Brain microvascular endothelial cell (primary cell): ENCODE data around the gene ALDH1L2.

Source experiments
- DNase-seq: peaks from one replicate; pipeline ENCODE4 v3.0.0-alpha.2; 2020
- H3K27ac ChIP-seq: fragments of 250-450 bp; sonication (Bioruptor Pico); 2 replicates; pipeline ENCODE4 v1.5.1; 2020; ENCODE audit warnings: mild to moderate bottlenecking, moderate library complexity
- H3K27me3 ChIP-seq: fragments of 250-450 bp; sonication (Bioruptor Pico); replicated peaks from 2 replicates; pipeline ENCODE4 v1.5.1; 2020; ENCODE audit warnings: mild to moderate bottlenecking
- H3K36me3 ChIP-seq: fragments of 250-450 bp; sonication (Bioruptor Pico); replicated peaks from 2 replicates; pipeline ENCODE4 v1.5.1; 2020; ENCODE audit warnings: mild to moderate bottlenecking
- H3K4me3 ChIP-seq: 2 replicates; pipeline ENCODE4 v1.5.1; 2011; ENCODE audit warnings: low read depth, mild to moderate bottlenecking, control low read depth, low read length, moderate library complexity
- in situ Hi-C: cut with HindIII; loops from 2 replicates; pipeline ENCODE4 v1.10.0; 2017; ENCODE audit warnings: low sequenced_read_pairs, low pct_ligation_motif_present
- TF ChIP-seq, protein P1 (sequence below): IDR thresholded peaks from 2 replicates; pipeline ENCODE4 v1.5.1; 2011; ENCODE audit warnings: low read depth, mild to moderate bottlenecking, moderate library complexity, low read length, control low read depth, inconsistent platforms; ENCODE audit errors: missing control alignments

The ALDH1L2 gene

DNA sequence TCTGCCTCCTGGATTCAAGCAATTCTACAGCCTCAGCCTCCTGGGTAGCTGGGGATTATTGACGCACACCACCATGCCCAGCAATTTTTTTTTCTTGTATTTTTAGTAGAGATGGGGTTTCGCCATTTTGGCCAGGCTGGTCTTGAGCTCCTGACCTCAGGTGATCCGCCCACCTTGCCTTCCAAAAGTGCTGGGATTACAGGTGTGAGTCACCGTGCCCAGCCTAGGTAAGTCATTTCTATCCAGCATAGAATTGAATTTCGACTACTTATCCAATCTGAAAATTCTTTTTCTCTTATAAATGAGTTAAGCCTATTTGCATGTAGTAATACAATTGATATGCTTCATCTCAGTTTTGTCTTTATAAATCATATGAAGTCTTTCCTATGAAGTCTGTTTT lies 111.0 kb downstream of the ALDH1L2 start:
- DNase-seq: no peak
- TF ChIP-seq, protein P1, sequence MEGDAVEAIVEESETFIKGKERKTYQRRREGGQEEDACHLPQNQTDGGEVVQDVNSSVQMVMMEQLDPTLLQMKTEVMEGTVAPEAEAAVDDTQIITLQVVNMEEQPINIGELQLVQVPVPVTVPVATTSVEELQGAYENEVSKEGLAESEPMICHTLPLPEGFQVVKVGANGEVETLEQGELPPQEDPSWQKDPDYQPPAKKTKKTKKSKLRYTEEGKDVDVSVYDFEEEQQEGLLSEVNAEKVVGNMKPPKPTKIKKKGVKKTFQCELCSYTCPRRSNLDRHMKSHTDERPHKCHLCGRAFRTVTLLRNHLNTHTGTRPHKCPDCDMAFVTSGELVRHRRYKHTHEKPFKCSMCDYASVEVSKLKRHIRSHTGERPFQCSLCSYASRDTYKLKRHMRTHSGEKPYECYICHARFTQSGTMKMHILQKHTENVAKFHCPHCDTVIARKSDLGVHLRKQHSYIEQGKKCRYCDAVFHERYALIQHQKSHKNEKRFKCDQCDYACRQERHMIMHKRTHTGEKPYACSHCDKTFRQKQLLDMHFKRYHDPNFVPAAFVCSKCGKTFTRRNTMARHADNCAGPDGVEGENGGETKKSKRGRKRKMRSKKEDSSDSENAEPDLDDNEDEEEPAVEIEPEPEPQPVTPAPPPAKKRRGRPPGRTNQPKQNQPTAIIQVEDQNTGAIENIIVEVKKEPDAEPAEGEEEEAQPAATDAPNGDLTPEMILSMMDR: no peak
- Histone ChIP-seq H3K27me3 (no peaks in the 10 kb centered on the region), H3K27ac (no peak overlapping the region), H3K4me3 (no peak overlapping the region), H3K36me3 (no peaks in the 10 kb centered on the region)
- in situ Hi-C loops: no loop called here

DNA sequence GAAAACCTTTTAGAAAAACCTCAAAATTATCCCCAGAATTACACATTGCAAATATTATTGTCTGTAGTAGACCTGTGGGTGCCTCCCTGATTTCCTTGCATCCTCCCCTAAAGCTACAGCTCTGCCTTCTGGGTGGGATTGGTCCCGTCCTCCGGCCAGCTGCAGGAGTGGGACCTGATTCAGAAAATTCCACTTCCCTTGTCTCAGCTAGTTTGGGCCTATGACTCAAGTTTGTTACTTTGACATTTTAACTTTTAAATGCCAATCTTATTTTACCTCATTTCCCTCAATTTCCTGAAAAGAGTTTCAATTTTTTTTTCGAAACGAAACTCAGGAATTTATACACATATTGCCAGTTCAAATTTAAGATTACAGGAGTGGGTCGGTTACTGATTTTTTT lies 113.0 kb downstream of the ALDH1L2 start:
- Histone ChIP-seq H3K27me3 (no peaks in the 10 kb centered on the region), H3K4me3 (no peak overlapping the region), H3K36me3 (no peaks in the 10 kb centered on the region), H3K27ac (no peak overlapping the region)
- no peak for DNase-seq
- TF ChIP-seq, protein P1: no peak
- in situ Hi-C loops: no loop called here
